Prostate gland (tissue), 2 donors: ENCODE results near the gene LHFPL3. TPM values are rescaled to one million over a fixed set of nuclear protein-coding genes. Genes with fewer than 3 reads are reported as not detected.

Experiments
- DNase-seq: peaks from one replicate; pipeline ENCODE4 v3.0.0-alpha.2; 2019; ENCODE audit warnings: low spot score
- H3K27ac ChIP-seq, 2 donors: fragments of 200-600 bp; sonication (generic); 2 replicates each; pipeline ENCODE4 v1.5.1; 2017 to 2019
- H3K27me3 ChIP-seq: fragments of 200-600 bp; sonication (generic); replicated peaks from 2 replicates; pipeline ENCODE4 v1.5.1; 2019; ENCODE audit not compliant: insufficient read depth
- H3K36me3 ChIP-seq, 2 donors: fragments of 200-600 bp; sonication (generic); 1 replicate in 1 of 2; 2 replicates in 1 of 2; pipeline versions ENCODE4 v1.5.1 to v1.8.1; 2017 to 2019
- H3K4me1 ChIP-seq: fragments of 200-600 bp; sonication (generic); replicated peaks from 2 replicates; pipeline ENCODE4 v1.5.1; 2019
- H3K4me3 ChIP-seq, 2 donors: fragments of 200-600 bp; sonication (generic); 2 replicates each; pipeline ENCODE4 v1.5.1; 2017 to 2019
- H3K9me3 ChIP-seq: fragments of 200-600 bp; sonication (generic); 2 replicates; pipeline ENCODE4 v1.5.1; 2017
- POLR2A ChIP-seq: fragments of 450-650 bp; IDR thresholded peaks from one replicate; pipeline ENCODE4 v1.6.1; 2016; ENCODE audit warnings: antibody characterized with exemption, mild to moderate bottlenecking
- POLR2AphosphoS5 ChIP-seq: sonication (generic); formaldehyde crosslinking; IDR thresholded peaks from one replicate; pipeline ENCODE4 v1.6.1; 2017; ENCODE audit warnings: antibody characterized with exemption
- WGBS: methylation state at CpG from one replicate; pipeline ENCODE4 v1.1.5; 2018; 5-methylcytosine and 5-hydroxymethylcytosine counted together
- intact Hi-C: fragments of 100-400 bp; cut with DNase I; formaldehyde crosslinking; loops from one replicate; pipeline ENCODE4 v1.14.2; 2022
- total RNA-seq, 2 donors: library from RNA; depleted of rRNA; stranded (reverse); fragments of >200 nt; gene quantifications; one replicate each; pipeline ENCODE4 v1.1.0, GENCODE V29; 2016
- TF ChIP-seq, protein P1 (sequence below), 4 experiments: fragments of 200-600 bp in 2 of 4; fragments of 450-650 bp in 2 of 4; sonication (generic) in 2 of 4; IDR thresholded peaks; 1 replicate in 3 of 4; 2 replicates in 1 of 4; pipeline ENCODE4 v1.5.1; 2016 to 2019; ENCODE audit warnings: antibody characterized with exemption in 4 of 4, mild to moderate bottlenecking in 2 of 4, moderate library complexity in 2 of 4

Gene LHFPL3
- total RNA-seq, 2 donors from 2014 or later: 0.14 TPM; not detected in 1

- Histone ChIP-seq H3K27me3 (no peaks in the 10 kb centered on the region), H3K9me3 (no peaks in the 10 kb centered on the region), H3K4me1 (no peaks in the 10 kb centered on the region), H3K36me3 (no peaks in the 10 kb centered on the region), H3K27ac (no peak overlapping the region), H3K4me3 (no peak overlapping the region)
- TF ChIP-seq POLR2AphosphoS5 (no peak), POLR2A (no peak)
- TF ChIP-seq, protein P1, sequence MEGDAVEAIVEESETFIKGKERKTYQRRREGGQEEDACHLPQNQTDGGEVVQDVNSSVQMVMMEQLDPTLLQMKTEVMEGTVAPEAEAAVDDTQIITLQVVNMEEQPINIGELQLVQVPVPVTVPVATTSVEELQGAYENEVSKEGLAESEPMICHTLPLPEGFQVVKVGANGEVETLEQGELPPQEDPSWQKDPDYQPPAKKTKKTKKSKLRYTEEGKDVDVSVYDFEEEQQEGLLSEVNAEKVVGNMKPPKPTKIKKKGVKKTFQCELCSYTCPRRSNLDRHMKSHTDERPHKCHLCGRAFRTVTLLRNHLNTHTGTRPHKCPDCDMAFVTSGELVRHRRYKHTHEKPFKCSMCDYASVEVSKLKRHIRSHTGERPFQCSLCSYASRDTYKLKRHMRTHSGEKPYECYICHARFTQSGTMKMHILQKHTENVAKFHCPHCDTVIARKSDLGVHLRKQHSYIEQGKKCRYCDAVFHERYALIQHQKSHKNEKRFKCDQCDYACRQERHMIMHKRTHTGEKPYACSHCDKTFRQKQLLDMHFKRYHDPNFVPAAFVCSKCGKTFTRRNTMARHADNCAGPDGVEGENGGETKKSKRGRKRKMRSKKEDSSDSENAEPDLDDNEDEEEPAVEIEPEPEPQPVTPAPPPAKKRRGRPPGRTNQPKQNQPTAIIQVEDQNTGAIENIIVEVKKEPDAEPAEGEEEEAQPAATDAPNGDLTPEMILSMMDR (IDR thresholded peaks at IDR 0.05): no peak
- intact Hi-C loops: no loop called here
- WGBS: 43% methylated on average over 10 of the region's 10 CpGs
- no peak for DNase-seq
Measured at GRCh38 chr7:104772405-104773345, 444.3 kb downstream of the LHFPL3 start.

- intact Hi-C loops: no loop called here
- no peaks in the 10 kb centered on the region for H3K27me3 ChIP-seq
- no peaks in the 10 kb centered on the region for H3K36me3 ChIP-seq
- no peak for TF ChIP-seq POLR2AphosphoS5
- TF ChIP-seq POLR2A: no peak
- TF ChIP-seq, protein P1 (IDR thresholded peaks at IDR 0.05): no peak
- H3K27ac ChIP-seq: no peak overlapping the region
- no peak overlapping the region for H3K4me3 ChIP-seq
- H3K4me1 ChIP-seq: no peaks in the 10 kb centered on the region
- no peak for DNase-seq
- no peaks in the 10 kb centered on the region for H3K9me3 ChIP-seq
- 80% methylated on average over 5 of the region's 5 CpGs for WGBS
Measured at GRCh38 chr7:104773796-104774195, 445.4 kb downstream of the LHFPL3 start.

DNA sequence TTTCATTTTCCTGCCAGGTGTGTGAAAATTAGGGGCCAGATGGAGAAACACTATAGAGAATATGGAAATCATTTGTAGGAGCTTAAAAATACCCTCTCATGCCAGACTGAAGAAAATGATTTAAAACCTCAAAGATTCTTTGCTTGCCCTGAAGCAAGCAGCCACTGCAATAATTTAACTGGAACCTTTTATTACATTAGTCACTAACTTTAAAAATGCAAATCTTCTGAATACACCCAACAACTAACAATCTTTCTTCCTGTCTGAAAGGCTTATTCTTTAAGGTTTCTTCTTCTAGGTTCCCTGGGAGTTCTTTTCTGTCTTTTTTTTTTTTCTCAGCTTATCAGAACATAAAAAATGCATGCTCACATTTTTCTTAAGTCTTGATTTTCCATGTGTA is 447.1 kb downstream of the LHFPL3 start:
- Histone ChIP-seq H3K4me3 (no peak overlapping the region), H3K36me3 (no peaks in the 10 kb centered on the region), H3K27ac (no peak overlapping the region), H3K27me3 (no peaks in the 10 kb centered on the region), H3K4me1 (no peaks in the 10 kb centered on the region), H3K9me3 (no peaks in the 10 kb centered on the region)
- no peak for TF ChIP-seq POLR2A
- no peak for TF ChIP-seq POLR2AphosphoS5
- TF ChIP-seq, protein P1 (IDR thresholded peaks at IDR 0.05): no peak
- intact Hi-C loops: no loop called here
- no peak for DNase-seq

- no peaks in the 10 kb centered on the region for H3K4me1 ChIP-seq
- H3K36me3 ChIP-seq: no peaks in the 10 kb centered on the region
- no peak for DNase-seq
- no peaks in the 10 kb centered on the region for H3K27me3 ChIP-seq
- intact Hi-C loops: no loop called here
- no peak overlapping the region for H3K27ac ChIP-seq
- H3K4me3 ChIP-seq: no peak overlapping the region
- 84% methylated on average over 3 of the region's 3 CpGs for WGBS
- TF ChIP-seq POLR2A: no peak
- TF ChIP-seq POLR2AphosphoS5: no peak
- TF ChIP-seq, protein P1 (IDR thresholded peaks at IDR 0.05): no peak
- H3K9me3 ChIP-seq: no peaks in the 10 kb centered on the region
Measured at GRCh38 chr7:104777301-104777800, 448.9 kb downstream of the LHFPL3 start.

- TF ChIP-seq POLR2A (no peak), POLR2AphosphoS5 (no peak)
- TF ChIP-seq, protein P1 (IDR thresholded peaks at IDR 0.05): no peak
- no peak for DNase-seq
- Histone ChIP-seq H3K27ac (no peak overlapping the region), H3K4me3 (no peak overlapping the region), H3K4me1 (no peaks in the 10 kb centered on the region), H3K27me3 (no peaks in the 10 kb centered on the region), H3K36me3 (no peaks in the 10 kb centered on the region), H3K9me3 (no peaks in the 10 kb centered on the region)
- 82% methylated on average over 2 of the region's 2 CpGs for WGBS
- intact Hi-C loops: no loop called here
Measured at GRCh38 chr7:104779888-104780287, 451.5 kb downstream of the LHFPL3 start.
